ENCODE results near the gene KNOP1. TPM values are rescaled to one million over a fixed set of nuclear protein-coding genes. Genes with fewer than 3 reads are reported as not detected.

KNOP1 gene
- polyA plus RNA-seq, 3 donors = 1.5 to 2.8 (median 2.4) TPM

- H3K27me3 Mint-ChIP-seq (ENCODE audit: low read depth in 3 of 3) = no peaks in the 10 kb centered on the region
- no peaks in the 10 kb centered on the region for H3K27me3 ChIP-seq (ENCODE audit: control insufficient read depth in 2 of 2, insufficient read depth in 2 of 2, low read length in 2 of 2)
- no peak overlapping the region for H3K4me3 Mint-ChIP-seq
- H3K36me3 Mint-ChIP-seq = peaks cover 69 to 87% of the 10 kb centered on the region in 2 donors
- H3K79me2 ChIP-seq (ENCODE audit: insufficient read depth, low read length) = no peaks in the 10 kb centered on the region
- no peaks in the 10 kb centered on the region for H3K4me1 ChIP-seq (ENCODE audit: control insufficient read depth in 1 of 2, insufficient read depth in 2 of 2, low read length in 2 of 2)
- TF ChIP-seq CTCF (IDR thresholded peaks at IDR 0.05) = no peak
- H3K4me3 ChIP-seq (replicated peaks in 1 of 3; ENCODE audit: low read depth in 2 of 3, low read length in 3 of 3) = no peak overlapping the region
- no peaks in the 10 kb centered on the region for H4K20me1 ChIP-seq (ENCODE audit: insufficient read depth, low read length)
- WGBS (ENCODE audit: insufficient coverage) = 100% methylated on average over 1 of the region's 4 CpGs
- no peak overlapping the region for H3K9ac ChIP-seq (ENCODE audit: insufficient read depth, low read length, poor library complexity, severe bottlenecking)
- H3K27ac Mint-ChIP-seq = no peak overlapping the region
- peaks cover 39 to 92% of the 10 kb centered on the region in 2 donors for H3K36me3 ChIP-seq (replicated peaks in 1 of 2; ENCODE audit: control insufficient read depth in 1 of 2, insufficient read depth in 2 of 2, low read length in 2 of 2)
- H2AFZ ChIP-seq (ENCODE audit: insufficient read depth, low read depth, low read length, poor library complexity, severe bottlenecking) = no peak overlapping the region
- H3K9me3 ChIP-seq (replicated peaks in 1 of 2; ENCODE audit: control insufficient read depth in 1 of 2, insufficient read depth in 1 of 2, low read length in 2 of 2) = no peaks in the 10 kb centered on the region
- H3K4me2 ChIP-seq (replicated peaks; ENCODE audit: extremely low read depth, low read length, poor library complexity, severe bottlenecking) = no peak overlapping the region
- no peak for DNase-seq
- H3K9me3 Mint-ChIP-seq = peaks cover 0 to 4% (median 0%) of the 10 kb centered on the region in 7 donors
- intact Hi-C loops (cut with micrococcal nuclease) = no loop called here
- no peak overlapping the region for H3K27ac ChIP-seq (ENCODE audit: low read depth in 1 of 2, low read length in 2 of 2)
- no peaks in the 10 kb centered on the region for H3K4me1 Mint-ChIP-seq
Measured at GRCh38 chr16:19657831-19658230, 60.2 kb downstream of the KNOP1 start.

- intact Hi-C loops (cut with micrococcal nuclease) = no loop called here
Measured at GRCh38 chr16:19655242-19655777, 62.7 kb downstream of the KNOP1 start.

More at GRCh38 chr16:19655242-19655777, 62.7 kb downstream of the KNOP1 start:
- no peaks in the 10 kb centered on the region for H3K4me1 ChIP-seq (ENCODE audit: control insufficient read depth in 1 of 2, insufficient read depth in 2 of 2, low read length in 2 of 2)
- H3K27ac ChIP-seq (ENCODE audit: low read depth in 1 of 2, low read length in 2 of 2) = no peak overlapping the region
- 100% methylated on average over 5 of the region's 9 CpGs for WGBS (ENCODE audit: insufficient coverage)
- H3K4me3 ChIP-seq (replicated peaks in 1 of 3; ENCODE audit: low read depth in 2 of 3, low read length in 3 of 3) = no peak overlapping the region
- Mint-ChIP-seq H3K4me3 (no peak overlapping the region), H3K36me3 (peaks cover 75 to 90% of the 10 kb centered on the region in 2 donors), H3K9me3 (no peaks in the 10 kb centered on the region), H3K4me1 (no peaks in the 10 kb centered on the region), H3K27ac (no peak overlapping the region), H3K27me3 (ENCODE audit: low read depth in 3 of 3) (no peaks in the 10 kb centered on the region)
- peaks cover 49 to 94% of the 10 kb centered on the region in 2 donors for H3K36me3 ChIP-seq (replicated peaks in 1 of 2; ENCODE audit: control insufficient read depth in 1 of 2, insufficient read depth in 2 of 2, low read length in 2 of 2)
- H3K9me3 ChIP-seq (replicated peaks in 1 of 2; ENCODE audit: control insufficient read depth in 1 of 2, insufficient read depth in 1 of 2, low read length in 2 of 2) = no peaks in the 10 kb centered on the region
- H3K4me2 ChIP-seq (replicated peaks; ENCODE audit: extremely low read depth, low read length, poor library complexity, severe bottlenecking) = no peak overlapping the region
- H3K9ac ChIP-seq (ENCODE audit: insufficient read depth, low read length, poor library complexity, severe bottlenecking) = no peak overlapping the region
- H3K79me2 ChIP-seq (ENCODE audit: insufficient read depth, low read length) = no peaks in the 10 kb centered on the region
- no peak overlapping the region for H2AFZ ChIP-seq (ENCODE audit: insufficient read depth, low read depth, low read length, poor library complexity, severe bottlenecking)
- no peak for TF ChIP-seq CTCF (IDR thresholded peaks at IDR 0.05)
- H3K27me3 ChIP-seq (ENCODE audit: control insufficient read depth in 2 of 2, insufficient read depth in 2 of 2, low read length in 2 of 2) = no peaks in the 10 kb centered on the region
- H4K20me1 ChIP-seq (ENCODE audit: insufficient read depth, low read length) = no peaks in the 10 kb centered on the region
- no peak for DNase-seq
